ENCODE results near the gene FEM1B.
"Not testable (repeated sequence)": the region's sequence is repeated elsewhere in the genome, so short reads cannot be mapped to it uniquely, and the experiment has no call there.

Gene FEM1B

DNA sequence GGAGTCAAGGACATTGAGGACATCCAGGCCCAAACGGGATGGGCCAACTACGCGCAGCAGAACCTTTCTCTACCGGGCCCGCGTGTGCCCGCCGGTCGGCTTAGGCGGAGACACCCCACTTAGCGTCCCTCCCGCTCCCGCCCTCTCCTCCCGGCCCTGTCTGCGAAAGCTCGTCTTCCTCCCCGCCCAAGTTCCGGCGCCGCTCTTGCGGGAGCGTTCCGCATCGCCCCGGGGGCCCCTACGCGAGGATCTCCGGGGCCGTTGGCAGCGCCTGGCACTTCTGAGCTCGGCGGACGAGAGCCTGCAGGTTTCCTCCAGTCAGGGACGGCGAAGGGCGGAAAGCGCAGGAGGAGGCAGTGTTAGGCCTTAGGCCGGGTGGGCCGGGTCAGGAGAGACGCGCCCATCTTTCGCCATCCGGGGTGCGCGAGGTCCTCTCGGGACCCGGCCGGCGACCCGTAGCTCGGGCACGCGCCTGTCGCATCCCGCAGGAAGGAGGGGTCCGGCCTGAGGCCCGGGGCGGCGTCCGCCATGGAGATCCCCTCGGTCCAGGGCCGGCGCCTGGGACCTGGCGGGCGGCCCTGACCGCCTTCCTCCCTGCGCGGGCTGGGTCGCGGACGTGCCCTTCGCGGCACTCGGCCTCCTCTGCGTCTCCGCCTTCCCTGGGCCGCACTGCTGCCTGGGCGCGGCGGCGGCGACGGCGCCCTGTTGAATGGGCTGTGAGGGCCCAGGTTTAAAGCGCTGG, at the start of gene FEM1B:
Gene FEM1B (plus strand): TSS at position 143 of the 742 bp plus-strand sequence. CDS start 673 bp downstream, outside the sequence.
- DNase-seq (ENCODE audit: insufficient read length, low spot score) (peak; percentile 52), FAIRE-seq (no peak)
- TF ChIP-seq POLR2A (IDR thresholded peaks at IDR 0.05; ENCODE audit: low read depth, low read length) = peak; percentile 36

GRCh38 chr15:68228143-68228970, 49.2 kb upstream of the FEM1B start:
- FAIRE-seq (no peak), DNase-seq (ENCODE audit: insufficient read length, low spot score) (peak; percentile 15)
- TF ChIP-seq POLR2A (IDR thresholded peaks at IDR 0.05; ENCODE audit: low read depth, low read length) = no peak

GRCh38 chr15:68228971-68229385, 48.6 kb upstream of the FEM1B start:
- FAIRE-seq (no peak), DNase-seq (ENCODE audit: insufficient read length, low spot score) (peak; percentile 23)
- no peak for TF ChIP-seq POLR2A (IDR thresholded peaks at IDR 0.05; ENCODE audit: low read depth, low read length)

- FAIRE-seq = no peak
- TF ChIP-seq POLR2A (IDR thresholded peaks at IDR 0.05; ENCODE audit: low read depth, low read length) = peak; percentile 43
- peak; percentile 74 for DNase-seq (ENCODE audit: insufficient read length, low spot score)
Measured at GRCh38 chr15:68229386-68230156, 48.0 kb upstream of the FEM1B start, which contains the start of gene CLN6. Gene CLN6, minus strand, starts transcription at chr15:68229728. Its CDS starts 144 bp downstream, at chr15:68229584.

- no peak for DNase-seq (ENCODE audit: insufficient read length, low spot score)
- no peak for FAIRE-seq
- no peak for TF ChIP-seq POLR2A (IDR thresholded peaks at IDR 0.05; ENCODE audit: low read depth, low read length)
Measured at GRCh38 chr15:68230157-68231100, 47.1 kb upstream of the FEM1B start.

- no peak for FAIRE-seq
- no peak for DNase-seq (ENCODE audit: insufficient read length, low spot score)
- no peak for TF ChIP-seq POLR2A (IDR thresholded peaks at IDR 0.05; ENCODE audit: low read depth, low read length)
Measured at GRCh38 chr15:68231102-68231818, 46.3 kb upstream of the FEM1B start.

- FAIRE-seq (no peak), DNase-seq (ENCODE audit: insufficient read length, low spot score) (no peak)
- TF ChIP-seq POLR2A (IDR thresholded peaks at IDR 0.05; ENCODE audit: low read depth, low read length) = no peak
Measured at GRCh38 chr15:68232449-68232848, 45.1 kb upstream of the FEM1B start.

DNA sequence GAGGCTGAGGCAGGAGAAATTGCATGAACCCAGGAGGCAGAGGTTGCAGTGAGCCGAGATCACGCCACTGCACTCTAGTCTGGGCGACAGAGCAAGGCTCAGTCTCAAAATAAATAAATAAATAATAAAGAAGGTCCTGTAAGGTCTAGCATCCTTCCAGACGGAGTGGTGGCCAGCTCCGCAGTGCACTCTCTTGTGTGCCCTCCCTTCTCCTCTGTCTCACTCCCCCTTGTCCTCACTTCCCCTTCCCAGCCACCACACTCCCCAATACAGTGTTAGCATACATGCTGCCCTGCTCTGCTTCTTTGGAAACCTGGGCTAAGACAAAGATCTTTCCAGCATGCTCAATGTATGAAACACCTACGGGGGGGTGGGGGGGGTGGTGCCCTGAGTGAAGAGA, 44.6 kb upstream of the FEM1B start:
- DNase-seq (ENCODE audit: insufficient read length, low spot score) (no peak), FAIRE-seq (no peak)
- TF ChIP-seq POLR2A (IDR thresholded peaks at IDR 0.05; ENCODE audit: low read depth, low read length) = no peak

GRCh38 chr15:68234060-68234459, 43.5 kb upstream of the FEM1B start:
- FAIRE-seq (no peak), DNase-seq (ENCODE audit: insufficient read length, low spot score) (no peak)
- no peak for TF ChIP-seq POLR2A (IDR thresholded peaks at IDR 0.05; ENCODE audit: low read depth, low read length)

DNA sequence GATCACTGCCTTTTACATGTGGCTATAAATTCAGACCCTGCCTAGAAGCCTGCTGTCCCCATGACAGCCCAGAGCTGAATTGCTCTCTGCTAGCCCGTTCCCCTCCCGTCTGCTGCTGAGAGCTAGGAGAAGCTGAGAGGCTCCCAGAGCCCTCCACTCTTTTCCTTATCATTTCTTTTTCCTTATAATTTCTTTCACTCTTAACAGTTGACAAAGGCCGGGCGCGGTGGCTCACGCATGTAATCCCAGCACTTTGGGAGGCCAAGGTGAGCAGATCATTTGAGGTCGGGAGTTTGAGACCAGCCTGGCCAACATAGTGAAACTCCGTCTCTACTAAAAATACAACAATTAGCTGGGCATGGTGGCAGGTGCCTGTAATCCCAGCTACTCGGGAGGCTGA, 43.0 kb upstream of the FEM1B start:
- FAIRE-seq; DNase-seq (ENCODE audit: insufficient read length, low spot score): not testable (repeated sequence)

DNA sequence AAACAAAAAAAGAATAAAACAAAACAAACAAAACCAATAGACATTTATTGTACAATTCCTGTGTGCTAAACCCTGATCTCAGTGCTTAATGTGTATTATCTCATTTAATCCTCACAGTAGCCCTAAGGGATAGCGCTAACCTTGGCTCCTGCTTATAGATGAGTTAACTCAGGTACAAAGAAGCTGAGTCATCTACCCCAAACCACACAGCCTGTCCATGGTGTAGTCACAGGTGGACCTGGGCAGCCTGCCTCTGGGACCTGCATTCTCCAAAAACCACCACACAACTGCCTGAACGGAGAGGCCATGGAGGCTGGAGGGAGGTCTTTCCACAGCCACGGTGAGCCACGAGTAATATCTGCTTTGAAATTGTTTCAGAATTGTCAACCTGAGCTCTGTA, 42.5 kb upstream of the FEM1B start:
- no peak for TF ChIP-seq POLR2A (IDR thresholded peaks at IDR 0.05; ENCODE audit: low read depth, low read length)
- DNase-seq (ENCODE audit: insufficient read length, low spot score) = no peak
- no peak for FAIRE-seq

GRCh38 chr15:68239025-68239424, 38.5 kb upstream of the FEM1B start:
- DNase-seq (ENCODE audit: insufficient read length, low spot score) (no peak), FAIRE-seq (no peak)
- TF ChIP-seq POLR2A (IDR thresholded peaks at IDR 0.05; ENCODE audit: low read depth, low read length) = no peak
